HEK293 (cell line): ENCODE data around the gene MYOZ1.

Experiments used
- CTCF ChIA-PET: fragments of 350-600 bp; formaldehyde crosslinking; extraction: SDS; loops from one replicate; lab custom pipeline; 2021; ENCODE audit warnings: antibody characterized with exemption; lab: Yijun Ruan, JAX
- POLR2A ChIA-PET: fragments of 300-600 bp; formaldehyde crosslinking; extraction: SDS; loops from one replicate; lab custom pipeline; 2020; ENCODE audit warnings: antibody characterized with exemption, inconsistent platforms; lab: Yijun Ruan, JAX
- H3K27ac ChIP-seq: fragments of 200-500 bp; sonication (Bioruptor generic); 2 replicates; pipeline ENCODE4 v1.5.1; 2014; ENCODE audit warnings: low read depth, low read length, control low read depth, inconsistent platforms; ENCODE audit errors: extremely low read depth
- H3K36me3 ChIP-seq, 2 experiments: fragments of 200-500 bp in 1 of 2; sonication (Bioruptor generic) in 1 of 2; 1 replicate in 1 of 2; 2 replicates in 1 of 2; pipeline ENCODE4 v1.5.1; 2014 to 2017; ENCODE audit warnings: inconsistent platforms in 2 of 2, low read length in 2 of 2; ENCODE audit not compliant: control insufficient read depth in 2 of 2, insufficient read depth in 1 of 2
- H3K4me1 ChIP-seq: fragments of 200-500 bp; sonication (Bioruptor generic); 2 replicates; pipeline ENCODE4 v1.5.1; 2014; ENCODE audit warnings: mild to moderate bottlenecking, low read length, inconsistent platforms; ENCODE audit not compliant: control insufficient read depth, insufficient read depth
- H3K4me3 ChIP-seq: 2 replicates; pipeline ENCODE4 v1.5.1; 2011; ENCODE audit warnings: low read depth, mild to moderate bottlenecking, control low read depth, low read length, moderate library complexity
- H3K9me3 ChIP-seq: fragments of 200-500 bp; sonication (Bioruptor generic); 2 replicates; pipeline ENCODE4 v1.5.1; 2014; ENCODE audit warnings: low read depth, low read length, inconsistent platforms; ENCODE audit not compliant: control insufficient read depth, insufficient read depth
- HOXD13 ChIP-seq: sonication (generic); formaldehyde crosslinking; IDR thresholded peaks from 2 replicates; pipeline ENCODE4 v1.8.0; 2022; ENCODE audit warnings: missing genetic modification reagents, borderline replicate concordance
- KLF16 ChIP-seq: fragments of 450-650 bp; formaldehyde crosslinking; IDR thresholded peaks from 2 replicates; pipeline ENCODE4 v1.5.1; 2017; ENCODE audit warnings: missing biosample characterization, missing genetic modification characterization
- KLF9 ChIP-seq: fragments of 450-650 bp; formaldehyde crosslinking; IDR thresholded peaks from 2 replicates; pipeline ENCODE4 v1.5.1; 2016; ENCODE audit warnings: missing biosample characterization, missing genetic modification characterization, low read depth
- OSR2 ChIP-seq: fragments of 450-650 bp; formaldehyde crosslinking; IDR thresholded peaks from 2 replicates; pipeline ENCODE4 v1.5.1; 2016; ENCODE audit warnings: missing biosample characterization, missing genetic modification characterization
- PATZ1 ChIP-seq: fragments of 450-650 bp; formaldehyde crosslinking; IDR thresholded peaks from 2 replicates; pipeline ENCODE4 v1.5.1; 2016; ENCODE audit warnings: missing biosample characterization, missing genetic modification characterization
- PRDM2 ChIP-seq: fragments of 450-650 bp; formaldehyde crosslinking; IDR thresholded peaks from 2 replicates; pipeline ENCODE4 v1.5.1; 2016; ENCODE audit warnings: missing biosample characterization, missing genetic modification characterization, borderline replicate concordance
- PRDM6 ChIP-seq: fragments of 450-650 bp; formaldehyde crosslinking; IDR thresholded peaks from 2 replicates; pipeline ENCODE4 v1.5.1; 2017; ENCODE audit warnings: missing biosample characterization, missing genetic modification characterization
- SETDB1 ChIP-seq: IDR thresholded peaks from one replicate; pipeline ENCODE4 v1.6.1; 2017; ENCODE audit warnings: mild to moderate bottlenecking, low read length, moderate library complexity, mixed read lengths; ENCODE audit not compliant: insufficient read length
- ZBTB17 ChIP-seq: fragments of 450-650 bp; formaldehyde crosslinking; IDR thresholded peaks from 2 replicates; pipeline ENCODE4 v1.5.1; 2016; ENCODE audit warnings: missing biosample characterization, missing genetic modification characterization
- ZBTB20 ChIP-seq: fragments of 450-650 bp; formaldehyde crosslinking; IDR thresholded peaks from 2 replicates; pipeline ENCODE4 v1.5.1; 2016; ENCODE audit warnings: missing biosample characterization, missing genetic modification characterization
- ZIC2 ChIP-seq: fragments of 450-650 bp; formaldehyde crosslinking; IDR thresholded peaks from 2 replicates; pipeline ENCODE4 v1.5.1; 2016; ENCODE audit warnings: missing biosample characterization, missing genetic modification characterization
- ZNF169 ChIP-seq: fragments of 450-650 bp; formaldehyde crosslinking; IDR thresholded peaks from 2 replicates; pipeline ENCODE4 v1.5.1; 2016; ENCODE audit warnings: missing biosample characterization, missing genetic modification characterization
- ZNF18 ChIP-seq: fragments of 450-650 bp; formaldehyde crosslinking; IDR thresholded peaks from 2 replicates; pipeline ENCODE4 v1.5.1; 2016; ENCODE audit warnings: missing biosample characterization, missing genetic modification characterization
- ZNF23 ChIP-seq: fragments of 450-650 bp; formaldehyde crosslinking; IDR thresholded peaks from 2 replicates; pipeline ENCODE4 v1.5.1; 2016; ENCODE audit warnings: missing biosample characterization, missing genetic modification characterization, borderline replicate concordance
- ZNF366 ChIP-seq: fragments of 450-650 bp; formaldehyde crosslinking; conservative IDR thresholded peaks from 2 replicates; pipeline ENCODE4 v1.5.1; 2016; ENCODE audit warnings: missing biosample characterization, missing genetic modification characterization
- ZNF37A ChIP-seq: fragments of 450-650 bp; IDR thresholded peaks from 2 replicates; pipeline ENCODE4 v1.5.1; 2018; ENCODE audit warnings: missing biosample characterization, missing genetic modification characterization
- ZNF398 ChIP-seq: fragments of 450-650 bp; formaldehyde crosslinking; IDR thresholded peaks from 2 replicates; pipeline ENCODE4 v1.5.1; 2017; ENCODE audit warnings: missing biosample characterization, missing genetic modification characterization
- ZNF664 ChIP-seq: fragments of 450-650 bp; formaldehyde crosslinking; IDR thresholded peaks from 2 replicates; pipeline ENCODE4 v1.5.1; 2016; ENCODE audit warnings: missing biosample characterization, missing genetic modification characterization
- ZSCAN30 ChIP-seq: fragments of 450-650 bp; IDR thresholded peaks from 2 replicates; pipeline ENCODE4 v1.5.1; 2018; ENCODE audit warnings: missing biosample characterization, mild to moderate bottlenecking, missing genetic modification characterization, moderate library complexity
- ZXDB ChIP-seq: fragments of 450-650 bp; formaldehyde crosslinking; IDR thresholded peaks from 2 replicates; pipeline ENCODE4 v1.5.1; 2016; ENCODE audit warnings: missing biosample characterization, missing genetic modification characterization

Gene MYOZ1

GRCh38 chr10:73591935-73592699 is 49.2 kb downstream of the MYOZ1 start (continued):
- TF ChIP-seq ZXDB (tag by site-specific recombination) (0 out of 2 replicates have a peak, but pooled peaks have one; percentile 32), ZBTB20 (tag by site-specific recombination) (peak; percentile 46; the same call in 1 of the 2 replicates), KLF9 (tag by site-specific recombination) (peak; percentile 36; the same call in 1 of the 2 replicates), PRDM6 (tag by site-specific recombination) (peak; percentile 96), ZNF366 (tag by site-specific recombination) (0 out of 2 replicates have a peak, but pooled peaks have one; percentile 30), KLF16 (tag by site-specific recombination) (0 out of 2 replicates have a peak, but pooled peaks have one; percentile 70), ZNF398 (peak; percentile 10; the same call in 1 of the 2 replicates), HOXD13 (CRISPR knock-in tag) (no peak)

- ChIA-PET POLR2A (interaction anchor here (1.5 kb wide), 1 partner anchor 35 kb away, joined by 5 read pairs; no protein-coding TSS in a partner anchor), CTCF (interaction anchor here (0.7 to 2.6 kb wide), 5 partner anchors 19 to 446 kb away, joined by 3 to 16 read pairs (median 4); no protein-coding TSS in a partner anchor)
- Histone ChIP-seq H3K36me3 (no peaks in the 10 kb centered on the region), H3K4me1 (peaks cover 16% of the 10 kb centered on the region), H3K4me3 (no peak within 1 kb of the TSS; the same call in 1 of the 2 replicates), H3K27ac (peak within 1 kb of the TSS; percentile 29), H3K9me3 (no peaks in the 10 kb centered on the region)
- TF ChIP-seq SETDB1 = no peak
- TF ChIP-seq ZNF169 (tag by site-specific recombination) = no peak
- TF ChIP-seq ZSCAN30 (tag by site-specific recombination) = no peak
- 0 out of 2 replicates have a peak, but pooled peaks have one; percentile 14 for TF ChIP-seq OSR2 (tag by site-specific recombination)
- peak; percentile 71 for TF ChIP-seq ZBTB17 (tag by site-specific recombination)
- no peak for TF ChIP-seq PRDM2 (tag by site-specific recombination)
- peak; percentile 7; the same call in 1 of the 2 replicates for TF ChIP-seq ZNF366 (tag by site-specific recombination)
- TF ChIP-seq ZNF664 (tag by site-specific recombination) = no peak
- TF ChIP-seq ZIC2 (tag by site-specific recombination) = no peak
- TF ChIP-seq PATZ1 = peak; percentile 65
- no peak for TF ChIP-seq ZNF23 (tag by site-specific recombination)
- no peak for TF ChIP-seq ZNF18 (tag by site-specific recombination)
- no peak for TF ChIP-seq ZNF37A (tag by site-specific recombination)
These were observed 50.1 kb downstream of the MYOZ1 start, which contains the start of gene USP54 for GRCh38 chr10:73590881-73591799. TSS of gene USP54 (minus strand) at chr10:73591342. CDS start at chr10:73575658, 15,684 bp downstream.
